ENCODE measurements around the gene LAMA5. TPM values are rescaled to one million over a fixed set of nuclear protein-coding genes. Genes with fewer than 3 reads are reported as not detected.

The LAMA5 gene
- total and polyA plus RNA-seq, 8 donors, result 41.4 to 278 (median 79.6) TPM

DNA sequence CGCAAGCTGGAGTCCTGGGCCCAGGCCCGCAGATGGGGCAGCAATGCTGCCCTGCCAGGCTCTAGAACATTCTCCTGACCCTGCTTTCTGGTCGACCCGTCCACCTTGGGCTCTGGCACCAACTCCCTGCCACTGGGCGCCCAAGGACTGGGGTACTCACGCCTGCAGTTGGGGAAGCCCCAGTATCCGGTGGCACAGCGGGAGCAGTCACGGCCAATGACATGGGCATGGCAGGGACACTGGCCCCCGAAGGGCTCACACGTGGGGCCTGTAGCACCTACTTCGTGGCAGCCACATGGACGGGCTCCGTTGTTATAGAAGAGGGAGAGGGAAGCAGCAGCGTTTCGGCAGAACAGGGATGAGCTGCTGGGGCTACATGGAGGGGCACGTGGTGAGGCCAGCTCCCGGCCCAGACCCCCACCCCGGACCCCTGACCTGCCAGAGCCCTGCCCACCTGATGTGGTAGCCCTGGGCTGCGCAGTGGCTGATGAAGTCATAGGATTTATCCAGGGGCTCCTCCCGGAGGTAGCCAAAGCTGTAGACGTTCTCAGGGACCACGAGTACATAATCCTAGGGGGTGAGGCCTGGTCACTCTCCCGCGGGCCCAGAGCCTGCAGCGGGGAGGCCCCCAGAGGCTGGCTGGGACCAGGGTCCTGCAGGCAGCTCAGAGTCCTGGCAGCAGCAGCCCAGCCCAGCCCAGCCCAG is 38.3 kb downstream of the LAMA5 start:
- no peaks in the 10 kb centered on the region for H3K9me3 ChIP-seq
- WGBS, 5 donors, result 89 to 93% (median 91%) methylated on average over 16 to 26 of the region's 26 CpGs
- peaks cover 81 to 100% (median 100%) of the 10 kb centered on the region in 4 donors for H3K36me3 ChIP-seq
- intact Hi-C loops (cut with DNase I; ENCODE audit: low total_unique reads), result no loop called here
- H3K27me3 ChIP-seq, result no peaks in the 10 kb centered on the region
- no peaks in the 10 kb centered on the region for H3K4me1 ChIP-seq
- H3K4me3 ChIP-seq, result no peak overlapping the region
- DNase-seq, result no peak
- TF ChIP-seq POLR2AphosphoS5 (IDR thresholded peaks at IDR 0.05) (no peak), EP300 (IDR thresholded peaks at IDR 0.05) (no peak)
- H3K27ac ChIP-seq, result no peak overlapping the region

DNA sequence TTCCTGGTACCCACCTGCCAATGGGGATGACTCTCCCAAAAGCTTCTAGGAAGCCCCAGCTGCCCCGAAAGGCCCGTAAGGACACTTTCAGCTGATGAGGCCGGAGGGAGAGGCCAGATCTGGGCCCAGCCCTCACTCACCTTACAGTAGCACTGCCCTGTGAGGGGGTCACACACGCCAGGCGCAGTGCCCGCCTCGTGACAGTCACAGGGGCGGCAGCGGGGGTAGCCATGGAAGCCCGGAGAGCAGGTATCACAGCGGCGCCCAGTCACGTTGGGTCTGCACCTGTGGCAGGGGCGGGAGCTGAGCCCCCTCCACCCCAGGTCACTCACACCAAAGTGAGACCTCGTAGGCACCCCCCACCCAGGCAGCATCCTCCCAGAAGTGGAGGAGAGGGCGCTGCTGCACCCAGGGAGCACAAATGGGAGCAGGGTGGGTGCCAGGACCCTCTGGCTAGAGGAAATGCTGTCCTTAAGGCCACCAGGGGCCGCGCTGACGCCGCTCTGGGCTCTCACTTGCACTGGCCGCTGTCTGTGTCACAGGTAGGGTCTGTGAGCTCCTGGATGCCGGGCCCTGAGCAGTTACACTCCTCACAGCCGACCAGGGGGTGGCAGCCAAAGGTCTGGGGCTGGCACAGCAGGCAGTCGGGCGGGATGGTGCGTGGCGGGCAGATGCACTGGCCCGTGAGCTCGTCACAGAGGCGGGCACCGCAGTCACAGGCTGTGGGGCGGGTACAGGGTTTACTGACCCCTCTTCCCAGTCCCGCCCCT is 39.2 kb downstream of the LAMA5 start:
- Histone ChIP-seq H3K4me1 (no peaks in the 10 kb centered on the region), H3K27me3 (no peaks in the 10 kb centered on the region), H3K27ac (no peak overlapping the region), H3K4me3 (no peak overlapping the region), H3K36me3 (peaks cover 77 to 100% (median 100%) of the 10 kb centered on the region in 4 donors), H3K9me3 (no peaks in the 10 kb centered on the region)
- intact Hi-C loops (cut with DNase I; ENCODE audit: low total_unique reads), result no loop called here
- no peak for DNase-seq
- 88 to 94% (median 90%) methylated on average over 27 to 33 of the region's 33 CpGs for WGBS, 5 donors
- TF ChIP-seq POLR2A (IDR thresholded peaks at IDR 0.05) (no peak), EP300 (IDR thresholded peaks at IDR 0.05) (no peak)

DNA sequence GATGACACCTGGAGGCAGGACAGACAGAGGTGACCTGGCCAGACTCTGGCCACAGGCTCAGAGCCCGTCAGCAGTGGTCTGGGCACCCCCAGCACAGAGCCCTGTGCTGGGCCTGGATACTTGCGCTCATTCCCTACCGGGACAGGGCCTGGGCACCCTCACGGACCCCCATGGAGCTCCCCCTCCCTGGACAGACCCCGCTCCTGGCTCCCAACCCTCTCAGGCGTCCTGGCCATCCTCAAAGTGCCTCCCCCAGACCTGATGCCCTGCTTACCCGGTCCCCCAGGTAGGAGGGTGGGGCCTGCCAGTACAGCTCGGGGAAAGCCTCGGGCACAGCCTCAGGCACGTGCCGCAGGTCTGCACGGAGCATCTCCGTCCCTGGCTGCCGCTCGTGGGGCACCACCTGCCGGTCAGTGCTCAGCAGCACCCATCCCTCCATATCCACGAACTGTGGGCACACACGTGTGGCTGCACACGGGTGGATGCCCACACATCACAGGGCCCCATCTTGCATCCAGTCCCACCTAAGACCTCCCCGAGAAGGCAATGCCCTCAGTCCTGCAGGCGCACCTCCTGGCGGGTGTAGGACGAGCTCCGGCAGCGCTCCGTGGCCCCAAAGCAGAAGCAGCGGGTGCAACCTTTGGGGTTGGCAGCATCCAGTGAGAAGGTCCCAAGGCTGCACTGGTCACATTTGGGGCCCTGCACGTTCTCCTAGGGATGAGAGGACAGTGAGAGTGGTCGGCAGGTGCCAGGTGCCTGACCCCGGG is 40.0 kb downstream of the LAMA5 start:
- Histone ChIP-seq H3K27ac (no peak overlapping the region), H3K4me3 (no peak overlapping the region), H3K36me3 (peaks cover 77 to 100% (median 99%) of the 10 kb centered on the region in 4 donors), H3K9me3 (no peaks in the 10 kb centered on the region), H3K27me3 (no peaks in the 10 kb centered on the region), H3K4me1 (no peaks in the 10 kb centered on the region)
- TF ChIP-seq, protein P1, sequence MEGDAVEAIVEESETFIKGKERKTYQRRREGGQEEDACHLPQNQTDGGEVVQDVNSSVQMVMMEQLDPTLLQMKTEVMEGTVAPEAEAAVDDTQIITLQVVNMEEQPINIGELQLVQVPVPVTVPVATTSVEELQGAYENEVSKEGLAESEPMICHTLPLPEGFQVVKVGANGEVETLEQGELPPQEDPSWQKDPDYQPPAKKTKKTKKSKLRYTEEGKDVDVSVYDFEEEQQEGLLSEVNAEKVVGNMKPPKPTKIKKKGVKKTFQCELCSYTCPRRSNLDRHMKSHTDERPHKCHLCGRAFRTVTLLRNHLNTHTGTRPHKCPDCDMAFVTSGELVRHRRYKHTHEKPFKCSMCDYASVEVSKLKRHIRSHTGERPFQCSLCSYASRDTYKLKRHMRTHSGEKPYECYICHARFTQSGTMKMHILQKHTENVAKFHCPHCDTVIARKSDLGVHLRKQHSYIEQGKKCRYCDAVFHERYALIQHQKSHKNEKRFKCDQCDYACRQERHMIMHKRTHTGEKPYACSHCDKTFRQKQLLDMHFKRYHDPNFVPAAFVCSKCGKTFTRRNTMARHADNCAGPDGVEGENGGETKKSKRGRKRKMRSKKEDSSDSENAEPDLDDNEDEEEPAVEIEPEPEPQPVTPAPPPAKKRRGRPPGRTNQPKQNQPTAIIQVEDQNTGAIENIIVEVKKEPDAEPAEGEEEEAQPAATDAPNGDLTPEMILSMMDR (IDR thresholded peaks at IDR 0.05), result no peak
- no peak for TF ChIP-seq POLR2AphosphoS5 (IDR thresholded peaks at IDR 0.05)
- WGBS, 5 donors, result 83 to 89% (median 88%) methylated on average over 16 to 30 of the region's 30 CpGs
- intact Hi-C loops (cut with DNase I; ENCODE audit: low total_unique reads), result no loop called here
- no peak for DNase-seq

DNA sequence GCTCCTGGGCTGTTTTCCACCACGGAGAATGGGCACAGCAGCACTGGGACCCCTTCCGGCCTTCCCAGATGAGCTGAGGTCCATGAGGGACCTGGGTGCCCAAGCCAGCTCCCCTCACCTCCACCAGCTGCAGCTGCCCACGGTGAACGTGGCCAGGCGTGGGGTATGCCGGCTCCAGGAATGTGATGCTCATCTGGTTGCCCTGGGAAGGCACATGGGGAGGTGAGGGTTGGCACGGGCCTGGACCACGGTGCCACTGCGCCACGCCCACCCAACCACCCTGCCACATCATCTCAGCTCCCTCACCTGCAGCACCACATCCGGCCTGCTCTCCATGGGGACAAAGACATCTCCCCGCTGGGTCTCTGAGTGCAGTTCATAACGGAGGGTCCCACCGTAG is 40.6 kb downstream of the LAMA5 start:
- Histone ChIP-seq H3K27ac (no peak overlapping the region), H3K4me3 (no peak overlapping the region), H3K27me3 (no peaks in the 10 kb centered on the region), H3K9me3 (no peaks in the 10 kb centered on the region), H3K4me1 (no peaks in the 10 kb centered on the region), H3K36me3 (peaks cover 76 to 100% (median 98%) of the 10 kb centered on the region in 4 donors)
- DNase-seq, result no peak
- intact Hi-C loops (cut with DNase I; ENCODE audit: low total_unique reads), result no loop called here
- WGBS, 5 donors, result 90 to 98% (median 94%) methylated on average over 6 to 14 of the region's 14 CpGs
- TF ChIP-seq POLR2AphosphoS5 (IDR thresholded peaks at IDR 0.05) (no peak), EP300 (IDR thresholded peaks at IDR 0.05) (no peak), POLR2A (IDR thresholded peaks at IDR 0.05) (no peak)
- TF ChIP-seq, protein P1 (IDR thresholded peaks at IDR 0.05), result no peak

DNA sequence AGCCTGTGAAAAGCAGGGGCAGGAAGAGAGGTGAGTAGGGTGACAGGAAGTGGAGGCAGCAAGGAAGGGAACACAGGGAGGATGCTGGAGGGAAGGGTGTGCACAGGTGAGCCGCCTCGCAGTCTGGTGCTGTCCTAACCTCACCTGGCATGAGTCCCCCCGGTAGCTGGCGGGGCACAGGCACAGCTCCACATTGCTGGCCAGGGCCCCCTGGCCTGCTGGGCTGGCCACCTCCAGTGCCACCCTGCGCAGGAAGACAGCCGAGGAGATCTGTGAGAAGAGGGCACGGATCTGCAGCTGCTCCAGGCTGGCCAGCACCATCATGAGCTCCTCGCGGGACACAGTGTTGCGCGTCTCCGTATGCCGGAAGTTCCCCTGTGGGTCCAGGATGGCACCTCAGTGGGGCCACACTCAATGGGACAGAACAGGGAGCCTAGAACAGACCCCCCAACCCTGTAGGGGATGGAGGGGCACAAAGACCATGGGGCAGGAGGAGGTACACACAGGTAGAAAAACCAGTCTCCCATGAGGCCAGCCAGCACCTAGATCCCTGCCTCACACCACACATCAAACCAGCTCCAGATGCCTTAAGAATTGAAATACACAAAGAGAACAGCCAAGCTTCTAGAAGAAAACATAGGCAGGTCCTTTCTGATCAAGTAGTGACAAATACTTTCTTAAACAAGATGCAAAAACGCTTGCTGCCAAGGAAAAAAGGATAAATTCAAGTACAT is 41.8 kb downstream of the LAMA5 start:
- H3K27ac ChIP-seq, result no peak overlapping the region
- no peaks in the 10 kb centered on the region for H3K9me3 ChIP-seq
- intact Hi-C loops (cut with DNase I; ENCODE audit: low total_unique reads), result no loop called here
- H3K4me3 ChIP-seq, result no peak overlapping the region
- WGBS, 5 donors, result 84 to 94% (median 91%) methylated on average over 11 to 14 of the region's 14 CpGs
- no peaks in the 10 kb centered on the region for H3K27me3 ChIP-seq
- no peak for TF ChIP-seq POLR2AphosphoS5 (IDR thresholded peaks at IDR 0.05)
- TF ChIP-seq, protein P1 (IDR thresholded peaks at IDR 0.05), result no peak
- no peak for TF ChIP-seq EP300 (IDR thresholded peaks at IDR 0.05)
- TF ChIP-seq POLR2A (IDR thresholded peaks at IDR 0.05), result no peak
- no peaks in the 10 kb centered on the region for H3K4me1 ChIP-seq
- DNase-seq, result no peak
- H3K36me3 ChIP-seq, result peaks cover 70 to 94% (median 91%) of the 10 kb centered on the region in 4 donors

All from stomach (tissue), 9 donors.